B cell (primary cell): ENCODE data around the gene NHS. TPM values are rescaled to one million over a fixed set of nuclear protein-coding genes. Genes with fewer than 3 reads are reported as not detected.

Experiments used
- ATAC-seq: fragments of 200-7000 bp; cut with Tn5 transposase; one replicate; pipeline ENCODE4 v1.10.0; 2021; ENCODE audit warnings: low read depth, mild to moderate bottlenecking, moderate number of reproducible peaks, moderate library complexity
- CTCF ChIA-PET: fragments of 350-600 bp; sonication (Branson Sonifier 250); formaldehyde crosslinking; loops from one replicate; lab custom pipeline; 2021; ENCODE audit warnings: antibody characterized with exemption, inconsistent platforms; lab: Charles Lee
- POLR2A ChIA-PET: fragments of 350-600 bp; sonication (Branson Sonifier 250); formaldehyde crosslinking; loops from one replicate; lab custom pipeline; 2021; ENCODE audit warnings: antibody characterized with exemption; lab: Charles Lee
- DNase-seq: peaks from one replicate; pipeline ENCODE4 v3.0.0; 2013
- H2AFZ ChIP-seq: 2 replicates; pipeline ENCODE4 v1.6.1; 2012; ENCODE audit warnings: mild to moderate bottlenecking, low read depth, low read length; ENCODE audit not compliant: insufficient read depth, poor library complexity, severe bottlenecking
- H3K27ac ChIP-seq, 2 donors: 1 replicate in 1 of 2; 2 replicates in 1 of 2; pipeline ENCODE4 v1.5.1; 2012 to 2013; ENCODE audit warnings: low read length in 2 of 2, mild to moderate bottlenecking in 2 of 2, moderate library complexity in 1 of 2
- H3K27me3 ChIP-seq, 4 experiments: fragments of 200-600 bp in 1 of 4; sonication (generic) in 1 of 4; replicated peaks in 1 of 4; 1 replicate in 2 of 4; 2 replicates in 2 of 4; pipeline versions ENCODE4 v1.6.1 to v1.7.0; 2013 to 2016; ENCODE audit warnings: low read length in 3 of 4, mild to moderate bottlenecking in 2 of 4, mixed read lengths in 1 of 4, moderate library complexity in 1 of 4; ENCODE audit not compliant: insufficient read depth in 4 of 4, control insufficient read depth in 3 of 4; ENCODE audit errors: control extremely low read depth in 1 of 4
- H3K36me3 ChIP-seq, 2 experiments: replicated peaks in 1 of 2; 1 replicate in 1 of 2; 2 replicates in 1 of 2; pipeline versions ENCODE4 v1.6.1 to v1.7.1; 2013; ENCODE audit warnings: low read length in 1 of 2; ENCODE audit not compliant: insufficient read depth in 2 of 2, control insufficient read depth in 1 of 2; ENCODE audit errors: control extremely low read depth in 1 of 2, extremely low read depth in 1 of 2
- H3K4me1 ChIP-seq, 2 donors: fragments of 200-600 bp in 1 of 2; sonication (generic) in 1 of 2; 1 replicate in 1 of 2; 2 replicates in 1 of 2; pipeline versions ENCODE4 v1.5.1 to v1.6.1; 2013 to 2017; ENCODE audit warnings: low read length in 2 of 2; ENCODE audit not compliant: control insufficient read depth in 2 of 2, insufficient read depth in 2 of 2
- H3K4me2 ChIP-seq: replicated peaks from 2 replicates; pipeline ENCODE3; 2012; ENCODE audit warnings: mild to moderate bottlenecking, low read depth, low read length; ENCODE audit not compliant: poor library complexity, severe bottlenecking
- H3K4me3 ChIP-seq, 5 experiments: fragments of 200-600 bp in 1 of 5; sonication (generic) in 1 of 5; 1 replicate in 3 of 5; 2 replicates in 2 of 5; pipeline versions ENCODE4 v1.5.1 to v1.7.0; 2011 to 2016; ENCODE audit warnings: low read length in 4 of 5, mild to moderate bottlenecking in 4 of 5, low read depth in 2 of 5, control low read depth in 1 of 5, moderate library complexity in 1 of 5; ENCODE audit not compliant: insufficient read depth in 1 of 5; ENCODE audit errors: control extremely low read depth in 1 of 5, extremely low read depth in 1 of 5
- H3K79me2 ChIP-seq: fragments of 200-600 bp; sonication (generic); one replicate; pipeline ENCODE4 v1.6.0; 2016; ENCODE audit warnings: low read length; ENCODE audit not compliant: control insufficient read depth, insufficient read depth
- H3K9ac ChIP-seq: fragments of 200-600 bp; sonication (generic); 2 replicates; pipeline ENCODE4 v1.6.1; 2017; ENCODE audit warnings: mild to moderate bottlenecking, low read length, moderate library complexity
- H3K9me3 ChIP-seq, 3 donors: one replicate each; pipeline versions ENCODE4 v1.6.1 to v1.7.1; 2013; ENCODE audit warnings: low read length in 2 of 3; ENCODE audit not compliant: control insufficient read depth in 2 of 3, insufficient read depth in 1 of 3; ENCODE audit errors: control extremely low read depth in 1 of 3
- H4K20me1 ChIP-seq: 2 replicates; pipeline ENCODE4 v1.6.0; 2012; ENCODE audit warnings: mild to moderate bottlenecking, low read length; ENCODE audit not compliant: insufficient read depth, control insufficient read depth, poor library complexity, severe bottlenecking
- H3K27ac Mint-ChIP-seq: one replicate; pipeline ENCODE4 v1.8.0; 2021; ENCODE audit warnings: mixed read lengths
- H3K27me3 Mint-ChIP-seq: one replicate; pipeline ENCODE4 v1.8.0; 2021; ENCODE audit warnings: mixed read lengths
- H3K4me1 Mint-ChIP-seq: one replicate; pipeline ENCODE4 v1.8.0; 2021; ENCODE audit warnings: mixed read lengths
- H3K4me3 Mint-ChIP-seq: one replicate; pipeline ENCODE4 v1.8.0; 2021; ENCODE audit warnings: mixed read lengths
- H3K9me3 Mint-ChIP-seq: one replicate; pipeline ENCODE4 v1.8.0; 2022; ENCODE audit warnings: mixed read lengths; ENCODE audit not compliant: insufficient read depth
- EZH2 ChIP-seq: IDR thresholded peaks from 2 replicates; pipeline ENCODE4 v1.6.1; 2012; ENCODE audit warnings: borderline replicate concordance, low read depth, mild to moderate bottlenecking, moderate library complexity, low read length; ENCODE audit not compliant: insufficient read depth, poor library complexity, severe bottlenecking
- WGBS: methylation state at CpG from one replicate; pipeline ENCODE4 v1.1.5; 2013; ENCODE audit warnings: missing lambda C conversion rate; ENCODE audit not compliant: insufficient coverage; 5-methylcytosine and 5-hydroxymethylcytosine counted together
- intact Hi-C: fragments of 100-400 bp; cut with micrococcal nuclease; formaldehyde crosslinking; loops from one replicate; pipeline ENCODE4 v1.10.0; 2022
- polyA plus RNA-seq: library from polyadenylated mRNA; depleted of rRNA; stranded (reverse); fragments of >200 nt; gene quantifications from 2 replicates; pipeline ENCODE4 v1.2.3, GENCODE V29; 2012
- total RNA-seq, 2 donors: library from RNA; stranded (reverse); fragments of 120-200 nt in 1 of 2; gene quantifications; 1 replicate in 1 of 2; 2 replicates in 1 of 2; pipeline versions ENCODE4 v1.2.3 to v1.2.4, GENCODE V29; 2013 to 2022
- TF ChIP-seq, protein P1 (sequence below): fragments of 200-600 bp; IDR thresholded peaks from one replicate; pipeline ENCODE4 v1.8.0; 2022; ENCODE audit warnings: antibody characterized with exemption, mild to moderate bottlenecking

The NHS gene
- total and polyA plus RNA-seq, 2 donors (not counting 1 experiment from before 2014, with no cell fraction given): not detected

GRCh38 chrX:17581641-17582040 is 206.6 kb downstream of the NHS start:
- WGBS: no CpG with 5 or more reads among the region's 5 CpGs
- ATAC-seq: no peak
- intact Hi-C loops: no loop called here
- Histone ChIP-seq H3K4me1 (no peaks in the 10 kb centered on the region), H4K20me1 (no peaks in the 10 kb centered on the region), H3K9ac (no peak overlapping the region), H3K36me3 (no peaks in the 10 kb centered on the region), H3K27ac (no peak overlapping the region), H3K4me3 (no peak overlapping the region), H3K9me3 (no peaks in the 10 kb centered on the region), H2AFZ (no peak overlapping the region), H3K27me3 (no peaks in the 10 kb centered on the region), H3K4me2 (no peak overlapping the region), H3K79me2 (no peaks in the 10 kb centered on the region)
- ChIA-PET CTCF (no interaction called here), POLR2A (no interaction called here)
- no peak for DNase-seq
- no peaks in the 10 kb centered on the region for H3K4me1 Mint-ChIP-seq
- TF ChIP-seq, protein P1, sequence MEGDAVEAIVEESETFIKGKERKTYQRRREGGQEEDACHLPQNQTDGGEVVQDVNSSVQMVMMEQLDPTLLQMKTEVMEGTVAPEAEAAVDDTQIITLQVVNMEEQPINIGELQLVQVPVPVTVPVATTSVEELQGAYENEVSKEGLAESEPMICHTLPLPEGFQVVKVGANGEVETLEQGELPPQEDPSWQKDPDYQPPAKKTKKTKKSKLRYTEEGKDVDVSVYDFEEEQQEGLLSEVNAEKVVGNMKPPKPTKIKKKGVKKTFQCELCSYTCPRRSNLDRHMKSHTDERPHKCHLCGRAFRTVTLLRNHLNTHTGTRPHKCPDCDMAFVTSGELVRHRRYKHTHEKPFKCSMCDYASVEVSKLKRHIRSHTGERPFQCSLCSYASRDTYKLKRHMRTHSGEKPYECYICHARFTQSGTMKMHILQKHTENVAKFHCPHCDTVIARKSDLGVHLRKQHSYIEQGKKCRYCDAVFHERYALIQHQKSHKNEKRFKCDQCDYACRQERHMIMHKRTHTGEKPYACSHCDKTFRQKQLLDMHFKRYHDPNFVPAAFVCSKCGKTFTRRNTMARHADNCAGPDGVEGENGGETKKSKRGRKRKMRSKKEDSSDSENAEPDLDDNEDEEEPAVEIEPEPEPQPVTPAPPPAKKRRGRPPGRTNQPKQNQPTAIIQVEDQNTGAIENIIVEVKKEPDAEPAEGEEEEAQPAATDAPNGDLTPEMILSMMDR: no peak
- no peak for TF ChIP-seq EZH2
- H3K27ac Mint-ChIP-seq: no peak overlapping the region
- H3K4me3 Mint-ChIP-seq: no peak overlapping the region
- no peaks in the 10 kb centered on the region for H3K27me3 Mint-ChIP-seq
- no peaks in the 10 kb centered on the region for H3K9me3 Mint-ChIP-seq

GRCh38 chrX:17584248-17584681 is 209.3 kb downstream of the NHS start:
- Histone ChIP-seq H3K4me2 (no peak overlapping the region), H3K4me1 (no peaks in the 10 kb centered on the region), H3K79me2 (no peaks in the 10 kb centered on the region), H2AFZ (no peak overlapping the region), H4K20me1 (no peaks in the 10 kb centered on the region), H3K9ac (no peak overlapping the region), H3K27me3 (no peaks in the 10 kb centered on the region), H3K36me3 (no peaks in the 10 kb centered on the region), H3K27ac (no peak overlapping the region), H3K9me3 (no peaks in the 10 kb centered on the region), H3K4me3 (no peak overlapping the region)
- ChIA-PET CTCF (no interaction called here), POLR2A (no interaction called here)
- no peak overlapping the region for H3K4me3 Mint-ChIP-seq
- H3K4me1 Mint-ChIP-seq: no peaks in the 10 kb centered on the region
- DNase-seq: no peak
- intact Hi-C loops: no loop called here
- TF ChIP-seq, protein P1: no peak
- no peak for TF ChIP-seq EZH2
- peaks cover under 1% of the 10 kb centered on the region for H3K27me3 Mint-ChIP-seq
- 50% methylated on average over 1 of the region's 4 CpGs for WGBS
- no peak for ATAC-seq
- H3K9me3 Mint-ChIP-seq: no peaks in the 10 kb centered on the region
- H3K27ac Mint-ChIP-seq: no peak overlapping the region
